HFFc6 (cell line): ENCODE data around the gene ANOS1. TPM values are rescaled to one million over a fixed set of nuclear protein-coding genes. Genes with fewer than 3 reads are reported as not detected.

Source experiments
- DNase-seq: peaks from one replicate; pipeline ENCODE4 v3.0.0-alpha.2; 2018
- H3K27ac Mint-ChIP-seq: 2 replicates; pipeline ENCODE4 v1.8.0; 2020; ENCODE audit warnings: mild to moderate bottlenecking, mixed read lengths
- H3K27me3 Mint-ChIP-seq: 2 replicates; pipeline ENCODE4 v1.8.0; 2021; ENCODE audit warnings: mild to moderate bottlenecking, moderate library complexity, mixed read lengths; ENCODE audit not compliant: insufficient read depth
- H3K36me3 Mint-ChIP-seq: 2 replicates; pipeline ENCODE4 v1.8.0; 2021; ENCODE audit warnings: low read depth, mixed read lengths
- H3K4me1 Mint-ChIP-seq: 2 replicates; pipeline ENCODE4 v1.8.0; 2020; ENCODE audit warnings: low read depth, mixed read lengths
- H3K4me3 Mint-ChIP-seq: 2 replicates; pipeline ENCODE4 v1.8.0; 2020; ENCODE audit warnings: mild to moderate bottlenecking, moderate library complexity, mixed read lengths
- H3K9me3 Mint-ChIP-seq: 2 replicates; pipeline ENCODE4 v1.8.0; 2020; ENCODE audit warnings: mild to moderate bottlenecking, mixed read lengths
- total RNA-seq, 6 experiments: library from RNA; stranded (reverse); fragmentation: NEBNext Ultra II Directional; extraction: Animal tissue kit (Norgen Biotek cat#: 25700); gene quantifications; 2 replicates in 1 of 6; 3 replicates in 5 of 6; pipeline ENCODE4 v1.2.3, GENCODE V29; 2021
- TF ChIP-seq, protein P1 (sequence below): fragments of 200-600 bp; sonication (generic); IDR thresholded peaks from 2 replicates; pipeline ENCODE4 v1.5.0; 2021; ENCODE audit warnings: antibody characterized with exemption, mild to moderate bottlenecking

Gene ANOS1
- total RNA-seq, 6 experiments from 2014 or later = 0.02 to 0.12 (median 0.07) TPM; not detected in 3

DNA sequence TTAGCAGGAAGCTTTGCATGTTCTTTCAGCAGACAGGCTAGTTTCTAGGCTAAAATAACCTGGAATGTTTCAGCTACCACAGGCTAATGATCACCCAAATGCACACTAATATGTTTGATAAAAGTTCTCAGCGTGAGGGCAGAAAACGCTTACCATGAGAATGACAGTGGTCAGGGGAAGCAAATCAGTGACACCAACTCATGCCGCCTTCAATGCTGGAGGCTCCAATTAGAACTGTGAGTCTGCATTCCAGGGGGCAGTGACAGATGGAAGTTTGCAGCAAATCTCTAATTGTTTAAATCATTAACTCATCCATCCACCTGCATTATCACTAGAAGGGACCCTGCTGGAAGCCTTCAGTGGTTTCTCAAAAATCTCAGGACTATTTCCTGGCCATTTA is 43.2 kb downstream of the ANOS1 start:
- Mint-ChIP-seq H3K9me3 (no peaks in the 10 kb centered on the region), H3K4me3 (no peak overlapping the region), H3K27me3 (no peaks in the 10 kb centered on the region), H3K4me1 (no peaks in the 10 kb centered on the region), H3K36me3 (no peaks in the 10 kb centered on the region), H3K27ac (no peak overlapping the region)
- no peak for DNase-seq
- TF ChIP-seq, protein P1, sequence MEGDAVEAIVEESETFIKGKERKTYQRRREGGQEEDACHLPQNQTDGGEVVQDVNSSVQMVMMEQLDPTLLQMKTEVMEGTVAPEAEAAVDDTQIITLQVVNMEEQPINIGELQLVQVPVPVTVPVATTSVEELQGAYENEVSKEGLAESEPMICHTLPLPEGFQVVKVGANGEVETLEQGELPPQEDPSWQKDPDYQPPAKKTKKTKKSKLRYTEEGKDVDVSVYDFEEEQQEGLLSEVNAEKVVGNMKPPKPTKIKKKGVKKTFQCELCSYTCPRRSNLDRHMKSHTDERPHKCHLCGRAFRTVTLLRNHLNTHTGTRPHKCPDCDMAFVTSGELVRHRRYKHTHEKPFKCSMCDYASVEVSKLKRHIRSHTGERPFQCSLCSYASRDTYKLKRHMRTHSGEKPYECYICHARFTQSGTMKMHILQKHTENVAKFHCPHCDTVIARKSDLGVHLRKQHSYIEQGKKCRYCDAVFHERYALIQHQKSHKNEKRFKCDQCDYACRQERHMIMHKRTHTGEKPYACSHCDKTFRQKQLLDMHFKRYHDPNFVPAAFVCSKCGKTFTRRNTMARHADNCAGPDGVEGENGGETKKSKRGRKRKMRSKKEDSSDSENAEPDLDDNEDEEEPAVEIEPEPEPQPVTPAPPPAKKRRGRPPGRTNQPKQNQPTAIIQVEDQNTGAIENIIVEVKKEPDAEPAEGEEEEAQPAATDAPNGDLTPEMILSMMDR = no peak

DNA sequence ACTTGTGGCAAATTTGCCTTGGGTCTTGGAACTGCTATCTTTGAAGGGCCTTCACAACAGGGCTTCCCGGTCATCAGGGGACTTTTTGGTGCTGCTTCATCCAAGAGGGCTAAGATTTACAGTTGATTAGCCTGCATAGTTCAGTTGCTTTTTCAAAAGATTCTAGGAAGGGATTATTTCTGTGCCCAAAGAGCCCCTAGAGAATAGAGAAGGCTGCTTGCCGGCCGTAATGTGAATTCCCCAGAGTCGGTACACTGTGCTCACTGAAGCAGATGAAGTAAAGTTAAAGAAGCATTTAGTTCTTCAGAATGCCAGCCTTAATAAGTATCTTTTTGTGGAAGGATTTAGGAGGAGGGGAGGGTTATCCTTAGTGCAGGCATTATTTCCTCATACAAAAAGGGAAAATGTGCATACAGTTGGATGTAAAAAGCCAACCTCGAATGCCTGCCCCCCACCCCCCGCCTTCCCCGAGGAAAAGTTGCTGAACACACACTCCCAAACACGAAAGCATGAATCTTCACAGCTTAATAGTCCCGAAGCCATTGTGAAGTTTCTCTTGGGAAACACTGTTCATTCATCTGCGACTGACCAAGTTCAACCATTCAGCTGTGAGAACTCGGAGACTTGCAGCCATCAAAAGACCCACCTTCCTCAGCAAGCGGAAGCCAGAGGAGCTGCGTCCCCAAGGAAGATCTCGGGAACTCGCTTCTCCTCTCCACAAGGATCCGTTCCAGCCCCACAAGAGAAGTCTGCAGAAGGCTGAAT is 47.6 kb downstream of the ANOS1 start:
- Mint-ChIP-seq H3K27me3 (no peaks in the 10 kb centered on the region), H3K4me1 (no peaks in the 10 kb centered on the region), H3K9me3 (no peaks in the 10 kb centered on the region), H3K4me3 (no peak overlapping the region), H3K36me3 (no peaks in the 10 kb centered on the region), H3K27ac (no peak overlapping the region)
- TF ChIP-seq, protein P1 = no peak
- no peak for DNase-seq

DNA sequence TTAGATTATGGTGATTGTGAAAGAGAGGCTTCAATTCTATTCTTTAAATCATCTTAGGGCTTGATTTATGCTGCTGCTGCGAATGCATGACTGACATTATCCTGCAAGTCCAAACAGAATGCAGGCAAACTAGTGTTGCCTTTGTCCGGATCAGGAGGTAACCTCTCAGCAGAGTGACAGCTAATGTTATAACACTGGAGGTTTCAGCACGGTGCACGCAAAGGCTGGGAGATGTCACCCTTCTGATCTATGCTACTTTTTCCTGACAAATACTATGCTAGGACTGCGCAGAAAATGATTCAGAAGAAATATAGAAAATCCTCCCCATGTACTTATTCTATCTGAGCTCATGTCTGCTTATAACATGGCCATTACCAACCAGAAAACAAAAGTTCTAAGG is 48.2 kb downstream of the ANOS1 start:
- no peaks in the 10 kb centered on the region for H3K4me1 Mint-ChIP-seq
- no peak for DNase-seq
- no peaks in the 10 kb centered on the region for H3K27me3 Mint-ChIP-seq
- TF ChIP-seq, protein P1 = no peak
- H3K27ac Mint-ChIP-seq = no peak overlapping the region
- H3K9me3 Mint-ChIP-seq = no peaks in the 10 kb centered on the region
- H3K4me3 Mint-ChIP-seq = no peak overlapping the region
- H3K36me3 Mint-ChIP-seq = no peaks in the 10 kb centered on the region

DNA sequence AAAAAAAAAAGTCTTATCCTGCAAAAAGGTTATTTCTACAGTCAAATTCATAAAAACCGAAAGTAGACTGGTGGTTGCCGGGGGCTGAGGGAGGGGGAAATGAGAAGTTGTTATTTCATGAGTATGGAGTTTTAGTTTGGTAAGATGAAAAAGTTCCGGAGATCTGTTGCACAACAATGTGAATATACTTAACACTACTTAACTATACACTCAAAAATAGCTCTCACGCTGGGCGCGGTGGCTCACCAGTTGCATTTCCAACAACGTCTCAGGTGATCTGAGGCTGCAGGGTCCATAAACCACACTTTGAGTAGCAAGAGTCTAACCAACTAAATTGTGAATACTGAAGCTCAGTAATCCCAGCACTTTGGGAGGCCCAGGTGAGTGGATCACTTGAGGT is 52.4 kb downstream of the ANOS1 start:
- H3K36me3 Mint-ChIP-seq = no peaks in the 10 kb centered on the region
- TF ChIP-seq, protein P1 = no peak
- no peaks in the 10 kb centered on the region for H3K4me1 Mint-ChIP-seq
- no peaks in the 10 kb centered on the region for H3K27me3 Mint-ChIP-seq
- H3K9me3 Mint-ChIP-seq = no peaks in the 10 kb centered on the region
- DNase-seq = no peak
- no peak overlapping the region for H3K4me3 Mint-ChIP-seq
- no peak overlapping the region for H3K27ac Mint-ChIP-seq

DNA sequence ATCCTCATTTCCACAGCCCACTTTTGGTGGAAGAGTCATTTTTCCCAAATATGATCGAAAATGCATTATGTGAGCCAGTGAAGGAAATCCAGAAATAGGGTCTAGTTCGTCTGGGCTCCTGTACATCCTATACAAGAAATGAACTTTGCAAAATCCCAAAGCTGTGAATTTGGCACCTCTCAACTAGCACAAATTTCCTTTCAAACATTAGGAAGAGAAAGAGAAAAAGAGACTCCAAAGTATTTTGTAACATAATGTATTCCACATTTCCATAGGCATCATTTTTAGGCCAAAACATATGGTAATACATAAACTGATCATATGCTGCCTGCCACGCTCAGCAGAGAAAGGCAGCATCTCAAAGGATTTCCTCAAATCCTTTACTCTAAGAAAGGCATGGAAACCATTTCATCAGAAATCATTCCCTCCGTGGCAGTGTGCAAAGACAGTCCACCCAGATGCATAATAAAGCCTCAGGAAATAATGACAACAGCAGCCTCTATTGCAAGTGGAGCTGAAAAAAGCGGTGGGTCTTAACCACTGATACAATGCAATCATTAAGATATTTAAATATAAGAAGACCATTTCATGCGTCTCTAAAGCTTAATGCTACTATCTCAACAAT is 56.8 kb downstream of the ANOS1 start:
- H3K9me3 Mint-ChIP-seq = no peaks in the 10 kb centered on the region
- H3K27me3 Mint-ChIP-seq = peaks cover 2% of the 10 kb centered on the region; the same call in 1 of the 2 replicates
- no peaks in the 10 kb centered on the region for H3K4me1 Mint-ChIP-seq
- no peak overlapping the region for H3K4me3 Mint-ChIP-seq
- no peak overlapping the region for H3K27ac Mint-ChIP-seq
- TF ChIP-seq, protein P1 = no peak
- no peaks in the 10 kb centered on the region for H3K36me3 Mint-ChIP-seq
- no peak for DNase-seq
